OCI-LY3 (cell line): Measurements from ENCODE around the gene SLC6A15.

Experiments
- CTCF ChIP-seq: fragments of 200-600, 300-600 bp; sonication (generic); IDR thresholded peaks from 2 replicates; pipeline ENCODE4 v1.5.1; 2014; ENCODE audit warnings: antibody characterized with exemption, low read length, low read depth
- EZH2phosphoT487 ChIP-seq: fragments of 200-600 bp; shearing (Covaris generic); IDR thresholded peaks from 2 replicates; pipeline ENCODE4 v1.6.1; 2018; ENCODE audit warnings: antibody characterized with exemption, mixed run types, low read depth

DNA sequence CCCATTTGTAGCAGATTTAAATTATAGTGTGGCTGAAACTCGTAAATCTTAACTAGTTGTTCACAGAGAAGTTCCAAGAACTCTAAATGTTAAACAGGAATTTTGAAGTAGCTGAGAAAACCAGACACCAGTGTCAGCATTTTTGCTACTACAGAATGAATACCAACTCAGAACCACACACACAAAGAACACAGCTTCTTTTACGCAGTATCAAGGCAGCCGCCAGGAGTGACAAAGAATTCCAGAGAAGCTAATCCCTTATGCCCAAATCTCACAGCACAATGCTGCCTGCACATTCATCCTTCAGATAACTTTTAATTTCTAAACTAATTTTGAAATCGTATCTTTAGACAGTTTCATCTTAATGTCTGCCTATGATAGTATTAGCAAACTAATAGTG is 37.4 kb downstream of the SLC6A15 start:
- no peak for TF ChIP-seq CTCF
- TF ChIP-seq EZH2phosphoT487 = no peak
